Measurements from ENCODE around the gene DNAJC7. TPM values are rescaled to one million over a fixed set of nuclear protein-coding genes. Genes with fewer than 3 reads are reported as not detected.

The DNAJC7 gene
- total RNA-seq, 1 donor from 2014 or later: 121 TPM

DNA sequence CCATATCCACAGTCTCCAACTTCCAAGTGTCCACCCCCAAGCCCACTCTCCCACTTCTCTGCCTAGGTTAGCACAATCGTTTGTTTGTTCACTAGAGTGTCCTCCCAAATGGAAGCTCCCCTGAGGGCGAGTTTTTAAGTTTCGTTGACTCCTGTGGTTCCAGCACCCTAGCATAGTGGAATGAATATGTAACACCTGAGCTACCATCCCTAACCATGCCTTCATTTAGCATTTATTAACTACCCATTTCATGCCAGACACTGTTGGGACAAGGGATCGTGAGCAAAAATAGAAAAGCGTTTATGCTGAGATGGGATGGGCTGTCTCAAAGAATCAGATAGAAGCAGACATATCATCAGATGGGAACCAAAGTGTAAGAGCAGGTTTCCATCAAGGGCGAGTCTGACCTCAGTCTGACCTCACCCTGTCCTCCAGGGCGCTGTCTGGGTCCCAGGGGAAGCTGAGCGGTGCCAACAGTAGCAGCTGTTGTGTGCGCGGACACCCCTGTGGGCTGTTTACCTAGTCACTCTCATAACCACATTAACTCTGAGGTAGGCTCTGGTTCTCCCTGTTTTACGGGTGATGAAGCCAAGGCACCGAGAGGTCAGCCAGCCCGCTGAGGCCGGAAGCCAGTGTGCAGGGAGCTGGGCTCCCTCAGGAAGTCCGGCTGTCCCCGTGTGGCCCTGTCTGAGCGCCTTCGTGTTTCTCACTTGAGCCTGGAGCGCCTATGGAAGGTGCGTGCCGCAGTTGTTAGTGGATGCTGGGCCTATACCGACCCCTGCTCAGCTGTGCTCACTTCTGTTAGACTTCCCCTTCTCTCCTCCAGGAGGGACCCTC is 44.5 kb downstream of the DNAJC7 start:
- DNase-seq: no peak
- intact Hi-C loops (cut with micrococcal nuclease): no loop called here
- H3K9me3 Mint-ChIP-seq: no peaks in the 10 kb centered on the region
- H3K27me3 Mint-ChIP-seq: no peaks in the 10 kb centered on the region
- no peak overlapping the region for H3K4me3 Mint-ChIP-seq
- H3K4me1 Mint-ChIP-seq: peaks cover 17% of the 10 kb centered on the region
- H3K36me3 Mint-ChIP-seq (ENCODE audit: low read depth): peaks cover 64% of the 10 kb centered on the region
- H3K27ac Mint-ChIP-seq: peak overlapping the region; percentile 62

DNA sequence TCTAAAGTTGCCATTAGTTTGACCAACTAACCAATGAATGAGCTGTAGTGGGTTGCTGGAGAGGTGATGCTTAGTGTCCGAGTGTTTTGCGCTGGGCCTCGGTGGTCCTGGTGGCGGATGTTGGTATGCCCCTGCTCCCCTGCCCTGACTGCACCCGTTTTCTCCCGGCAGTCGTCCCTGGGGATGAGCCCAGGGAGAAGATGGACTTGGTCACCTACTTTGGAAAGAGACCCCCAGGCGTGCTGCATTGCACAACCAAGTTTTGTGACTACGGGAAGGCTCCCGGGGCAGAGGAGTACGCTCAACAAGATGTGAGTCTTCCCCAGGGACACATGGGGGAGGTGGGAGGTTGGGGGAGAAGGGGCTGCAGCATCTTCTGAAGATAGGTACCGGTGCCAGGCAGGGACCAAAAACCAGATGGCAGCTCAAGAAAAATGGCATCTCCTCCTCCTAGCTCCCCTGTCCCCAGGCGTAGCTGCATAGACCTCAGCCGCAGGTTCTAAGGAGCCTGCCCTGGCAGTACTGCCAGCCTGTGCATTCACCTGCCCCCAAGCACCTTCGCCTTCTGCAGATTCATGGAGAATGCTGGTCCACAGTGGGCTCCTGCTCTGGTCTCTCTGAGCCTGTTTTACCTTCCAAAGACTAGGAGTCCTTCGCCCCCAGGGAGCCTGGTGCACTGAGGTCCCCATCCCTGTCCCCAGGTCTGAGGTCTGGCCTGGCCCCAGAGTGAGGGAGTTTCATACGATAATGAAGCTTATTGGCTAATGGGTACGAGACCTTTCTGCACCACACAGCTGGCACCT is 45.3 kb downstream of the DNAJC7 start:
- intact Hi-C loops (cut with micrococcal nuclease): no loop called here
- Mint-ChIP-seq H3K36me3 (ENCODE audit: low read depth) (peaks cover 61% of the 10 kb centered on the region), H3K4me1 (peaks cover 23% of the 10 kb centered on the region), H3K9me3 (no peaks in the 10 kb centered on the region), H3K27ac (peak overlapping the region; percentile 62), H3K4me3 (no peak overlapping the region), H3K27me3 (no peaks in the 10 kb centered on the region)
- DNase-seq: no peak

DNA sequence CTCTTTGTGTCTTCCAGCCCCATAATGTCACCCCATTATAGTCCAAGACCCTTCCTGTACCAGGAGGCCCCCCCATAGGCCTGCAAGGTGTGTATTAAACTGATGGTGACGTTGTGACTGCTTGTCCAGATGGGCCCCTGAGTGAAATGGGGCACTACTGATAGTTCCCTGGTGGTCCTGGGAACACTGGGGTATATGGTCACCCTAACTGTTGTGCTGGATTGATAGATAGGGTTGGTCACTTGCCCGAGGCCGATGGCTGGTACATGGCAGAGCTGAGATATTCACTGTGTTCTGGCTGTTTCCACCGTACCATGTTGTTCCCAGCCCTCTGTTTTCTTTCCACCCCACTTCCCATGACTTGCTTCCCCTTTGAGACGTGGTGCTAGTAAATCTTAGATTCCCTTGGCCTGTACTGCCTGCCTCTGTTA is 46.3 kb downstream of the DNAJC7 start:
- Mint-ChIP-seq H3K27me3 (no peaks in the 10 kb centered on the region), H3K36me3 (ENCODE audit: low read depth) (peaks cover 53% of the 10 kb centered on the region), H3K4me1 (peaks cover 24% of the 10 kb centered on the region), H3K9me3 (no peaks in the 10 kb centered on the region), H3K4me3 (no peak overlapping the region), H3K27ac (peak overlapping the region; percentile 10)
- no peak for DNase-seq
- intact Hi-C loops (cut with micrococcal nuclease): no loop called here

DNA sequence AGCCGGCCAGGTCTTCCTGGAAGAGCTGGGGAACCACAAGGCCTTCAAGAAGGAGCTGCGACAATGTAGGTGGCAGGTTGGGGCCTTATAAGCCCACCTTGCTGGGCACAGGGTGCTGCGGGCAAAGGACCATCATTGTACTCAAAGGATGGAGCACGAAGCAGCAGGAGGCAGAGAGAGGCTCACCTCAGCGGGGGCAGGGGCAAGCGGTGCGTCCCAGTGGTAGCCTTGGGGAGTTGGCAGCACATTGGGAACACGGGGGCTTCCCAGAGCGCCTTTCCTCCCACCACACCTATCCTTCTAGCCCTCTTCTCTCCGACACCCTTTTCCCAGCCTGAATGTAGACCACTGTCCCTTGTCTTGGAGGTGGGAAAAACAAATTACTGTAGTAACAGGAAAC is 48.6 kb downstream of the DNAJC7 start:
- Mint-ChIP-seq H3K9me3 (no peaks in the 10 kb centered on the region), H3K27me3 (no peaks in the 10 kb centered on the region), H3K27ac (no peak overlapping the region), H3K36me3 (ENCODE audit: low read depth) (peaks cover 39% of the 10 kb centered on the region), H3K4me3 (no peak overlapping the region), H3K4me1 (peaks cover 35% of the 10 kb centered on the region)
- DNase-seq: no peak
- intact Hi-C loops (cut with micrococcal nuclease): loop anchor here (10.0 kb wide), 1 partner anchor 216 kb away; the partner anchor contains the start of genes HCRT and KCNH4

DNA sequence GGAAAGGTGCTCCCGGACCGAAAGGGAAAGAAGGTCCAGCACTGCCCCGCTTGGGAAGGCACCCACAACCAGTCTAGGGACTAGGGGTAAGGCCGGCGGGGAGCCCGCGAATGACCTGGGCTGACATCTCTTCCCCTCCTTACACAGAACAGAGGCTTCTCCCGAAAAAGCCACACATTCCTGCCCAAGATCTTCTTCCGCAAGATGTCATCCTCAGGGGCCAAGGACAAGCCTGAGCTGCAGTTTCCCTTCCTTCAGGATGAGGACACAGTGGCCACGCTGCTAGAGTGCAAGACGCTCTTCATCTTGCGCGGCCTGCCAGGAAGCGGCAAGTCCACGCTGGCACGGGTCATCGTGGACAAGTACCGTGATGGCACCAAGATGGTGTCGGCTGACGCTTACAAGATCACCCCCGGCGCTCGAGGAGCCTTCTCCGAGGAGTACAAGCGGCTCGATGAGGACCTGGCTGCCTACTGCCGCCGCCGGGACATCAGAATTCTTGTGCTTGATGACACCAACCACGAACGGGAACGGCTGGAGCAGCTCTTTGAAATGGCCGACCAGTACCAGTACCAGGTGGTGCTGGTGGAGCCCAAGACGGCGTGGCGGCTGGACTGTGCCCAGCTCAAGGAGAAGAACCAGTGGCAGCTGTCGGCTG is 49.2 kb downstream of the DNAJC7 start:
- intact Hi-C loops (cut with micrococcal nuclease): loop anchor here (1.0 to 10.0 kb wide), 3 partner anchors 49 to 217 kb away; partner anchors contain the start of genes DHX58, DNAJC7, HCRT and KCNH4
- DNase-seq: peak; percentile 60
- Mint-ChIP-seq H3K27me3 (no peaks in the 10 kb centered on the region), H3K27ac (peak overlapping the region; percentile 68), H3K9me3 (no peaks in the 10 kb centered on the region), H3K36me3 (ENCODE audit: low read depth) (peaks cover 33% of the 10 kb centered on the region), H3K4me3 (peak overlapping the region; percentile 81), H3K4me1 (peaks cover 35% of the 10 kb centered on the region)

DNA sequence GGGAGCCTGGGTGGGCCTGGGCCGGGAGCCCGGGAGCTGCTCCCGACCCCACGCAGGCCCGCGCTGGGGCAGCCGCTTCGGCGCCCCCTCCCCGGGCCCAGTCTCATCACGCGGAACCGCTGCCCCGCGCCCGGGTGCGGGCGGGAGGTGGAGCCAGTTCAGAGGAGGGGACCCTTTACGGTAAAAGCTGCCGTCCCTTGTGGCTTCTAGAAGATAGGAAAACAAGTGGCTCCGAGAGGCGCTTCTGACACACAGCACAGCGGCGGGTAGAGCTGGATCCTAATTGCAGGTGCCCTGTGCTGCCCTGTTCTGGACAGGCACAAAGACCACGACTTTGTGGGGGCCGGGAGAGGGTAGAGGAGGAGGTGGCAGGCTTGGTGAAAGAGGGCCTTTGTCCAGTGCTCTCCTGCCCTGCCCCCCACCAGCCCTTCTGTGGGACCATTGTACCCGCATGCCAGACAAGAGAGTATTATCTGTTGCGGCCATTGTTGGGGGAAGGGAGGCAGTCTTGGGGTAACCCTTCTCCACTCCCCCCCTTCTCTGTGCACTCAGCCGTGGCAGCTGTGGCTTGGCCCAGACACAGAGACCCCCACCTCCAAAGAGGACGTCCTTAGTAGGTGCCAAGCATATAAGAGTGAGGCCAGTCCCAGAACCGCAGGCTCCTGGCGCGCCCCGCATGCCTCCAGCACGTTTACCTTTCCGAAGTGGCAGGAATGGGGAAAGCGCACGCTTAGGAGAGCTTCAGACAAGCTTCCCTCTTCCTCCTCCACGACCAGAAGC is 49.9 kb downstream of the DNAJC7 start:
- no peaks in the 10 kb centered on the region for H3K9me3 Mint-ChIP-seq
- H3K4me3 Mint-ChIP-seq: peak overlapping the region; percentile 81
- intact Hi-C loops (cut with micrococcal nuclease): loop anchor here (1.0 to 10.0 kb wide), 3 partner anchors 50 to 217 kb away; partner anchors contain the start of genes DHX58, DNAJC7, HCRT and KCNH4
- H3K4me1 Mint-ChIP-seq: peaks cover 32% of the 10 kb centered on the region
- H3K27ac Mint-ChIP-seq: peak overlapping the region; percentile 84
- peaks cover 28% of the 10 kb centered on the region for H3K36me3 Mint-ChIP-seq (ENCODE audit: low read depth)
- DNase-seq: peak; percentile 87
- no peaks in the 10 kb centered on the region for H3K27me3 Mint-ChIP-seq

DNA sequence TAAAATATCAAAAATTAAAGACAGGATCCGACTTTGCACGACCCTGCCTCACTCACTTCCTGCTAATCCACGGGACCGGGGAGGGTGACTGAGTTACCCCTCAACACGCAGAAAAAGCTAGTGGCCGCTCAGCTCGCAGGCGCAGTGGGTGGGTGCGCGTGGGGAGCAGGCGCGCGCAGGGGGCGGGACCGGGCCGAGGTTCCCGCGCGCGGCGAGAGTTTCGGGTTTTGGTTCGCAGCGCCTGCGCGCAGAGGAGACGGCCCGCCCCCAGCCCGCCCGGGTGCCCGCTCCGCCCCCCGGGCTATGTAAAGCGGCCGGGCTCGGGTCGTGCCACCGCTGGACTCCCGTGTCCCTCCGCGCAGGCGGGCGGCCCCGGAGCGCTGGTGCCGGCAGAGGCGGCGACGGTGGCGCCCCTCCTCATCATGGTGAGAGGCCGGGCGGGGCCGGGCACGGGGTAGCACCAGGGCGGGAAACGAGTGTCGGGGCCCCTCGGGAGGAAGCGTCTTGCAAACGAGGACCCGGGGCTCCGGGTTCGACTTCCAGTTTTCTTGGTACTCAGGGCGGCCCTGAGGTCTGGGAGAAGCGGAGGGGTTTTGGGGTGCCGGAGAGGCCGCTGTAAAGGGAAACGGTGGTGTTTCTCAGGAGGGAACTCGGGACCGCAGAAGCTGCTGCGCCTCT is 50.6 kb downstream of the DNAJC7 start, which contains the start of gene CNP:
CNP (plus strand) TSS at position 333 of the 678 bp plus-strand sequence; CDS start at position 423, 90 bp downstream.
- H3K27me3 Mint-ChIP-seq: peaks cover 3% of the 10 kb centered on the region
- H3K27ac Mint-ChIP-seq: peak within 1 kb of the TSS; percentile 84

DNA sequence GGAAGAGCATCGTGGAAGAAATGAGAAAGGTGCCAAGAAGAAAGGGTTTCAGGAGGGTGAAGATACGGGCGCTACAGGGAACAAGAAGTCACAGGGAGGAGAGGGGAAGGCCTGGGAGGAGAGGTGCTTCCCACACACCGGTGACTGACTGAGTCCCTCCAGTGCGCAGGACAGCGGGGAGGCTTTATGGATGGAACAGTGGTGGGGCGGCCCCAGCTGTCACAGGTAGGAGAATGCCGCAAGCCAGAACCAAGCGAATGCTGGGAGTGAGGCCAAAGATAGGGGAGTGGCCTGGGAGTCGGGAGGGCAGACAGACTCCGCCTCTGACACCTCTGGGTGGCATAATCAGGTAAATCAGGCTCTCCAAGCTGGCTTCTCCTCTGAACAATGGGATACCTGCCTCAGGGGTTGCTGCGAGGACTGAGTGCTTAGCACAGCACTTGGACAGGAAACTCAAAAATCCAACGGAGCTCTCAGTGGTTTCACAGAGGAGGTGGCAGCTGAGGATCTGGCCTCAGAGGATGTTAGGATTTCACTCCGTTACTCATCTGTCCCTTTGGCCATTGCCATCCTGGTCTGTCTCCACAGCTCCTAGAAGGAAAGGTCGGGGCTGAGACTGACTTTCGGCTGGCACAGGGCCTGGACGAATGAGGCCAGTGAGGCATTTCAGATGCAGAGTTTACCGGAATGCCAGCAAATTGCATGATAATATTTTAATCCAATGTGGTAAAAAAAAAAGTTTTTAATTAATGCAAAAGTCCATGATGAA is 51.4 kb downstream of the DNAJC7 start:
- peak; percentile 89 for DNase-seq
- Mint-ChIP-seq H3K9me3 (no peaks in the 10 kb centered on the region), H3K27ac (peak overlapping the region; percentile 57), H3K4me1 (peaks cover 29% of the 10 kb centered on the region), H3K36me3 (ENCODE audit: low read depth) (peaks cover 19% of the 10 kb centered on the region), H3K4me3 (peak overlapping the region; percentile 81), H3K27me3 (peaks cover 3% of the 10 kb centered on the region)
- intact Hi-C loops (cut with micrococcal nuclease): loop anchor here (1.0 to 10.0 kb wide), 5 partner anchors 36 to 219 kb away; partner anchors contain the start of genes DHX58, HCRT, KCNH4 and ODAD4

More for the DNA sequence above, 50.6 kb downstream of the DNAJC7 start, which contains the start of gene CNP:
- Mint-ChIP-seq H3K4me1 (peaks cover 32% of the 10 kb centered on the region), H3K4me3 (peak within 1 kb of the TSS; percentile 81), H3K36me3 (ENCODE audit: low read depth) (peaks cover 23% of the 10 kb centered on the region), H3K9me3 (no peaks in the 10 kb centered on the region)
- peak; percentile 97 for DNase-seq
- intact Hi-C loops (cut with micrococcal nuclease): loop anchor here (1.0 to 10.0 kb wide), 6 partner anchors 36 to 218 kb away; partner anchors contain the start of genes DHX58, DNAJC7, HCRT and KCNH4

DNA sequence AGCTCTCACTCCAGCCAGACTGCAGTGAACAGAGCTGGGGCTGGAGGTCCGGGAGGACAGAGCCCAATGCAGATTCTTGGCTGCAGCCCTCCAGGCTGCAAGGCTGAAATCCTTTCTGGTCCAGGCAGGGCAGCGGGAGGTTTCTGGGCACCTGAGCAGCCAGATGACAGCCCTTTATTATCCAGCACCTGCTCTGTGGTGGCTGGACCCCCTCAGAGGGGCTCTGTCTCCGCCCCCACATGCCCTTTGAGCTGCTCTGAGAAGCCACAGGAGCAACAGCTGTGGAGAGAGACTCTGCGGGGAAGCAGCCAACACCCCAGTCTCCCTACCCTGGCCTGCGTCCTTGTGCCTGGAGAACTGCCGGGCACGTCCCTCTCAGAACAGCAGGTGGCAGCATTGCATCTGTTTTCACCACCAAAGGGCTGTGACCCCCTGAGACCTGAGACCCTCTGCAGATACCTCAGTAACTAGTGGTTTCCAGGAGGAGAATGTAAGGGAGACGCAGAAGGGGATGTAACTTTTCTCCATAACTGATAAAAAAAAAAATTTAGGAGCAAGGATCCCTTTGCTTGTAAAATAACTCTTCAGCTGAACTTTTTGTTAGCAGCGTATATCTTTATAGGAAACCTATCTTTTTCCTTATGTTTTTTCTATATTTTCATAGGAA is 54.3 kb downstream of the DNAJC7 start:
- Mint-ChIP-seq H3K9me3 (no peaks in the 10 kb centered on the region), H3K27me3 (peaks cover 3% of the 10 kb centered on the region), H3K36me3 (ENCODE audit: low read depth) (peaks cover 5% of the 10 kb centered on the region), H3K27ac (no peak overlapping the region), H3K4me3 (no peak overlapping the region), H3K4me1 (peaks cover 19% of the 10 kb centered on the region)
- intact Hi-C loops (cut with micrococcal nuclease): loop anchor here (2.0 to 10.0 kb wide), 2 partner anchors 138 to 222 kb away; partner anchors contain the start of genes HCRT and KCNH4
- peak; percentile 93 for DNase-seq

DNA sequence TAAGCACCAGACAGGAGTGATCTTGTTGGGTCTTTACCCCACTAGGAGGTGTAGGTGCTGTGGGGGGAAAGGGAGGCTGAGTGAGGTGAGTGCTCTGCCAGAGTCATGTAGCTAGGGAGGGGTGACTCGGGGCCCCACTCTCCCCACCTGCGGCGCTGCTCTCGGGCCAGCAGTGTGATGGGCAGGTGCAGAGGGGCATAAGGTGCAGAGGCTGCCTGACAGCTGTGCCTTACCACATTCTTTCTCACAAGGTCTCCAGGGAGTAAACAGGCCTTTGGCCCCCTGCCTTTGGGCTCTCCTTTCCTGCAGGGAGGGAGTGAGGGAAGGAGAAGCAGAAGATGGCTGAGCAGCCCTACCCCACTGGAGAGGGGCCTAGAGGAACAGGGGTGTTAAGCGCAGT is 55.1 kb downstream of the DNAJC7 start:
- H3K9me3 Mint-ChIP-seq: no peaks in the 10 kb centered on the region
- H3K27me3 Mint-ChIP-seq: peaks cover 3% of the 10 kb centered on the region
- peaks cover 12% of the 10 kb centered on the region for H3K4me1 Mint-ChIP-seq
- H3K4me3 Mint-ChIP-seq: no peak overlapping the region
- no peak for DNase-seq
- H3K27ac Mint-ChIP-seq: no peak overlapping the region
- intact Hi-C loops (cut with micrococcal nuclease): loop anchor here (2.0 to 10.0 kb wide), 2 partner anchors 139 to 223 kb away; partner anchors contain the start of genes HCRT and KCNH4
- H3K36me3 Mint-ChIP-seq (ENCODE audit: low read depth): no peaks in the 10 kb centered on the region
